H9 (cell line): Measurements from ENCODE around the gene TK2. TPM values are rescaled to one million over a fixed set of nuclear protein-coding genes. Genes with fewer than 3 reads are reported as not detected.

Source experiments
- DNase-seq: peaks from one replicate; pipeline ENCODE4 v3.0.0-alpha.2; 2017
- H2AFZ ChIP-seq: one replicate; pipeline ENCODE4 v1.6.1; 2013; ENCODE audit warnings: mild to moderate bottlenecking, low read length, control low read depth, moderate library complexity
- H2AK5ac ChIP-seq: 2 replicates; pipeline ENCODE4 v1.6.1; 2013; ENCODE audit warnings: low read length, control low read depth, mixed read lengths; ENCODE audit not compliant: insufficient read length
- H2BK120ac ChIP-seq: one replicate; pipeline ENCODE4 v1.6.1; 2013; ENCODE audit warnings: low read depth, mild to moderate bottlenecking, low read length, control low read depth, inconsistent platforms; ENCODE audit not compliant: poor library complexity, severe bottlenecking
- H2BK12ac ChIP-seq: 2 replicates; pipeline ENCODE4 v1.6.1; 2013; ENCODE audit warnings: low read length, control low read depth, mixed read lengths, low read depth; ENCODE audit not compliant: insufficient read length
- H2BK15ac ChIP-seq: 2 replicates; pipeline ENCODE4 v1.6.1; 2013; ENCODE audit warnings: low read depth, low read length, control low read depth
- H2BK20ac ChIP-seq: one replicate; pipeline ENCODE4 v1.6.1; 2013; ENCODE audit warnings: low read depth, mild to moderate bottlenecking, low read length, control low read depth, inconsistent platforms; ENCODE audit not compliant: poor library complexity, severe bottlenecking
- H2BK5ac ChIP-seq: 2 replicates; pipeline ENCODE4 v1.6.1; 2013; ENCODE audit warnings: low read length, control low read depth, mixed read lengths; ENCODE audit not compliant: insufficient read length
- H3K14ac ChIP-seq: 2 replicates; pipeline ENCODE4 v1.6.1; 2013; ENCODE audit warnings: low read length, control low read depth; ENCODE audit not compliant: insufficient read depth
- H3K18ac ChIP-seq: 2 replicates; pipeline ENCODE4 v1.6.1; 2013; ENCODE audit warnings: low read depth, mild to moderate bottlenecking, mixed read lengths, low read length, control low read depth; ENCODE audit not compliant: insufficient read length
- H3K23ac ChIP-seq: 2 replicates; pipeline ENCODE4 v1.6.1; 2013; ENCODE audit warnings: low read length, control low read depth, mixed read lengths, low read depth; ENCODE audit not compliant: insufficient read length
- H3K23me2 ChIP-seq: 2 replicates; pipeline ENCODE4 v1.6.1; 2013; ENCODE audit warnings: low read depth, mild to moderate bottlenecking, mixed read lengths, low read length, control low read depth; ENCODE audit not compliant: insufficient read length, poor library complexity, severe bottlenecking
- H3K27ac ChIP-seq: 2 replicates; pipeline ENCODE4 v1.5.1; 2013; ENCODE audit warnings: low read length, control low read depth, mixed read lengths, low read depth; ENCODE audit not compliant: insufficient read length
- H3K27me3 ChIP-seq: 2 replicates; pipeline ENCODE4 v1.6.1; 2013; ENCODE audit warnings: low read length, control low read depth, inconsistent platforms; ENCODE audit not compliant: insufficient read depth
- H3K4ac ChIP-seq: 2 replicates; pipeline ENCODE4 v1.6.1; 2013; ENCODE audit warnings: low read depth, mild to moderate bottlenecking, control low read depth, inconsistent platforms, low read length, moderate library complexity
- H3K4me1 ChIP-seq: 2 replicates; pipeline ENCODE4 v1.6.1; 2013; ENCODE audit warnings: low read length, control low read depth, inconsistent platforms; ENCODE audit not compliant: insufficient read depth
- H3K4me2 ChIP-seq: 2 replicates; pipeline ENCODE4 v1.6.1; 2013; ENCODE audit warnings: low read length, control low read depth, mixed read lengths; ENCODE audit not compliant: insufficient read length, insufficient read depth
- H3K56ac ChIP-seq: 2 replicates; pipeline ENCODE4 v1.6.1; 2013; ENCODE audit warnings: low read depth, mild to moderate bottlenecking, mixed read lengths, low read length, control low read depth; ENCODE audit not compliant: insufficient read length
- H3K79me1 ChIP-seq: 2 replicates; pipeline ENCODE4 v1.6.1; 2013; ENCODE audit warnings: low read depth, mild to moderate bottlenecking, moderate library complexity, low read length, control low read depth, inconsistent platforms; ENCODE audit not compliant: insufficient read depth, poor library complexity, severe bottlenecking
- H3K79me2 ChIP-seq: 2 replicates; pipeline ENCODE4 v1.6.1; 2013; ENCODE audit warnings: low read length, control low read depth, inconsistent platforms; ENCODE audit not compliant: insufficient read depth
- H3K9ac ChIP-seq: 2 replicates; pipeline ENCODE4 v1.6.1; 2013; ENCODE audit warnings: low read length, control low read depth, mixed read lengths; ENCODE audit not compliant: insufficient read length; ENCODE audit errors: extremely low read depth
- H3K9me3 ChIP-seq: one replicate; pipeline ENCODE4 v1.6.1; 2013; ENCODE audit warnings: low read depth, low read length, inconsistent platforms; ENCODE audit not compliant: control insufficient read depth
- H3T11ph ChIP-seq: one replicate; pipeline ENCODE4 v1.6.1; 2013; ENCODE audit warnings: mild to moderate bottlenecking, low read length, control low read depth, inconsistent platforms
- H4K20me1 ChIP-seq: one replicate; pipeline ENCODE4 v1.6.1; 2013; ENCODE audit not compliant: control insufficient read depth, insufficient read length, insufficient read depth
- H4K5ac ChIP-seq: 2 replicates; pipeline ENCODE4 v1.6.1; 2013; ENCODE audit warnings: low read depth, mild to moderate bottlenecking, mixed read lengths, low read length, control low read depth; ENCODE audit not compliant: insufficient read length
- H4K8ac ChIP-seq: replicated peaks from 2 replicates; pipeline ENCODE4 v1.6.1; 2013; ENCODE audit warnings: low read length, control low read depth, mixed read lengths, low read depth; ENCODE audit not compliant: insufficient read length
- H4K91ac ChIP-seq: 2 replicates; pipeline ENCODE4 v1.6.1; 2013; ENCODE audit warnings: low read depth, mild to moderate bottlenecking, moderate library complexity, mixed read lengths, low read length, control low read depth; ENCODE audit not compliant: insufficient read length
- H3K27ac Mint-ChIP-seq, 3 experiments: 2 replicates in 2 of 3; 3 replicates in 1 of 3; pipeline ENCODE4 v1.8.0; 2020 to 2021; ENCODE audit warnings: mixed read lengths in 3 of 3, mild to moderate bottlenecking in 1 of 3, moderate library complexity in 1 of 3
- H3K27me3 Mint-ChIP-seq: 2 replicates; pipeline ENCODE4 v1.8.0; 2021; ENCODE audit warnings: low read depth, mild to moderate bottlenecking, moderate library complexity, mixed read lengths
- H3K36me3 Mint-ChIP-seq, 3 experiments: 2 replicates in 2 of 3; 3 replicates in 1 of 3; pipeline ENCODE4 v1.8.0; 2020 to 2021; ENCODE audit warnings: low read depth in 3 of 3, mixed read lengths in 3 of 3; ENCODE audit not compliant: insufficient read depth in 1 of 3
- H3K4me1 Mint-ChIP-seq, 2 experiments: 2 replicates each; pipeline ENCODE4 v1.8.0; 2020; ENCODE audit warnings: mixed read lengths in 2 of 2
- H3K4me3 Mint-ChIP-seq, 2 experiments: 2 replicates in 1 of 2; 3 replicates in 1 of 2; pipeline ENCODE4 v1.8.0; 2020 to 2021; ENCODE audit warnings: mild to moderate bottlenecking in 2 of 2, mixed read lengths in 2 of 2, moderate library complexity in 1 of 2
- H3K9me3 Mint-ChIP-seq, 2 experiments: 2 replicates in 1 of 2; 3 replicates in 1 of 2; pipeline ENCODE4 v1.8.0; 2020; ENCODE audit warnings: mild to moderate bottlenecking in 2 of 2, mixed read lengths in 2 of 2, moderate library complexity in 1 of 2
- CTCF ChIP-seq: fragments of 200-600 bp; sonication (generic); conservative IDR thresholded peaks from 3 replicates; pipeline ENCODE4 v1.8.0; 2021; ENCODE audit warnings: antibody characterized with exemption, mild to moderate bottlenecking
- WGBS: extraction: QIAGEN DNeasy Blood & Tissue Kit; methylation state at CpG from one replicate; pipeline ENCODE4 v1.1.7; 2013; ENCODE audit warnings: missing lambda C conversion rate, low lambda C conversion rate, mixed read lengths; ENCODE audit not compliant: insufficient read length; ENCODE audit errors: extremely low coverage; 5-methylcytosine and 5-hydroxymethylcytosine counted together
- total RNA-seq: library from RNA; stranded (reverse); gene quantifications from 2 replicates; pipeline ENCODE4 v1.2.1, GENCODE V29; 2021

The TK2 gene
- total RNA-seq, 1 experiment from 2014 or later = 5.2 TPM

- Histone ChIP-seq H3K9ac (no peak overlapping the region), H3T11ph (no peak overlapping the region), H2BK20ac (no peak overlapping the region), H2BK5ac (no peak overlapping the region), H2BK12ac (no peak overlapping the region), H3K4me1 (peaks cover 3% of the 10 kb centered on the region; the same call in 1 of the 2 replicates), H3K56ac (no peak overlapping the region), H3K79me2 (no peaks in the 10 kb centered on the region), H4K5ac (no peak overlapping the region), H3K27ac (no peak overlapping the region), H3K4ac (no peak overlapping the region), H4K8ac (no peak overlapping the region), H3K27me3 (no peaks in the 10 kb centered on the region), H3K23ac (no peak overlapping the region), H3K18ac (no peak overlapping the region), H2BK15ac (no peak overlapping the region), H4K91ac (no peak overlapping the region), H2AFZ (no peak overlapping the region), H3K23me2 (no peaks in the 10 kb centered on the region), H3K4me2 (no peak overlapping the region), H2BK120ac (no peak overlapping the region), H2AK5ac (no peak overlapping the region), H3K14ac (no peak overlapping the region), H4K20me1 (no peaks in the 10 kb centered on the region), H3K9me3 (no peaks in the 10 kb centered on the region), H3K79me1 (no peaks in the 10 kb centered on the region)
- Mint-ChIP-seq H3K4me3 (no peak overlapping the region), H3K4me1 (peaks cover 25 to 32% of the 10 kb centered on the region in 2 experiments), H3K9me3 (peaks cover 2 to 3% of the 10 kb centered on the region in 2 experiments; a peak in 2 of 5 replicates), H3K27me3 (peaks cover 7% of the 10 kb centered on the region), H3K27ac (peak overlapping the region; percentile 36 to 64 (median 59); a peak in 2 of 7 replicates), H3K36me3 (peaks cover 9 to 17% (median 12%) of the 10 kb centered on the region in 3 experiments; a peak in 6 of 7 replicates)
- WGBS = no CpG with 5 or more reads among the region's 8 CpGs
- no peak for TF ChIP-seq CTCF
- no peak for DNase-seq
Observed at GRCh38 chr16:66517586-66518263, 32.2 kb downstream of the TK2 start.
